Astrocyte of the spinal cord (primary cell): Measurements from ENCODE around the gene C1QL2.

Source experiments
- DNase-seq: peaks from one replicate; pipeline ENCODE4 v3.0.0; 2011; ENCODE audit warnings: low read depth, low spot score
- H3K4me3 ChIP-seq: 2 replicates; pipeline ENCODE4 v1.5.1; 2011; ENCODE audit warnings: low read depth, mild to moderate bottlenecking, low read length, moderate library complexity
- in situ Hi-C: cut with HindIII; loops from 2 replicates; pipeline ENCODE4 v1.10.0; 2017; ENCODE audit warnings: low sequenced_read_pairs
- TF ChIP-seq, protein P1 (sequence below): IDR thresholded peaks from 2 replicates; pipeline ENCODE4 v1.5.1; 2012; ENCODE audit warnings: low read depth, mild to moderate bottlenecking, low read length, inconsistent platforms

C1QL2 gene

DNA sequence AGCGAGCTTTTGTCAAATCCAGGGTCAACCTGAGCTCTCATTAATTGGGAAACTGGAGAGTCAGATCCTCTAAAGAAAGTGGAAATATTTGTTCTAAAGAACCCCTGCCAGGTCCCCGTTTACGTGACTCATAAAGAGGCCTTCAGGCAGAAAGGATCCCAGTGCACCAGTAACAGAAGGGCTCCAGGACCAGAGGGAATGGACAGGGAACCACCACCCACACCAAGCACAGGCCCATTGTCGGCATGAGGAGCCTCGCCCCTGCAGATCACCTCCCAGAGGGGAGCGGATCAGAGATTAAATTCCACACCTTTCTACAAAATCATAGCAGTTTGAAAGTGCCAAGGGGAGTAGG, 16.4 kb upstream of the C1QL2 start:
- H3K4me3 ChIP-seq: no peak overlapping the region
- in situ Hi-C loops: no loop called here
- no peak for DNase-seq
- TF ChIP-seq, protein P1, sequence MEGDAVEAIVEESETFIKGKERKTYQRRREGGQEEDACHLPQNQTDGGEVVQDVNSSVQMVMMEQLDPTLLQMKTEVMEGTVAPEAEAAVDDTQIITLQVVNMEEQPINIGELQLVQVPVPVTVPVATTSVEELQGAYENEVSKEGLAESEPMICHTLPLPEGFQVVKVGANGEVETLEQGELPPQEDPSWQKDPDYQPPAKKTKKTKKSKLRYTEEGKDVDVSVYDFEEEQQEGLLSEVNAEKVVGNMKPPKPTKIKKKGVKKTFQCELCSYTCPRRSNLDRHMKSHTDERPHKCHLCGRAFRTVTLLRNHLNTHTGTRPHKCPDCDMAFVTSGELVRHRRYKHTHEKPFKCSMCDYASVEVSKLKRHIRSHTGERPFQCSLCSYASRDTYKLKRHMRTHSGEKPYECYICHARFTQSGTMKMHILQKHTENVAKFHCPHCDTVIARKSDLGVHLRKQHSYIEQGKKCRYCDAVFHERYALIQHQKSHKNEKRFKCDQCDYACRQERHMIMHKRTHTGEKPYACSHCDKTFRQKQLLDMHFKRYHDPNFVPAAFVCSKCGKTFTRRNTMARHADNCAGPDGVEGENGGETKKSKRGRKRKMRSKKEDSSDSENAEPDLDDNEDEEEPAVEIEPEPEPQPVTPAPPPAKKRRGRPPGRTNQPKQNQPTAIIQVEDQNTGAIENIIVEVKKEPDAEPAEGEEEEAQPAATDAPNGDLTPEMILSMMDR: no peak

DNA sequence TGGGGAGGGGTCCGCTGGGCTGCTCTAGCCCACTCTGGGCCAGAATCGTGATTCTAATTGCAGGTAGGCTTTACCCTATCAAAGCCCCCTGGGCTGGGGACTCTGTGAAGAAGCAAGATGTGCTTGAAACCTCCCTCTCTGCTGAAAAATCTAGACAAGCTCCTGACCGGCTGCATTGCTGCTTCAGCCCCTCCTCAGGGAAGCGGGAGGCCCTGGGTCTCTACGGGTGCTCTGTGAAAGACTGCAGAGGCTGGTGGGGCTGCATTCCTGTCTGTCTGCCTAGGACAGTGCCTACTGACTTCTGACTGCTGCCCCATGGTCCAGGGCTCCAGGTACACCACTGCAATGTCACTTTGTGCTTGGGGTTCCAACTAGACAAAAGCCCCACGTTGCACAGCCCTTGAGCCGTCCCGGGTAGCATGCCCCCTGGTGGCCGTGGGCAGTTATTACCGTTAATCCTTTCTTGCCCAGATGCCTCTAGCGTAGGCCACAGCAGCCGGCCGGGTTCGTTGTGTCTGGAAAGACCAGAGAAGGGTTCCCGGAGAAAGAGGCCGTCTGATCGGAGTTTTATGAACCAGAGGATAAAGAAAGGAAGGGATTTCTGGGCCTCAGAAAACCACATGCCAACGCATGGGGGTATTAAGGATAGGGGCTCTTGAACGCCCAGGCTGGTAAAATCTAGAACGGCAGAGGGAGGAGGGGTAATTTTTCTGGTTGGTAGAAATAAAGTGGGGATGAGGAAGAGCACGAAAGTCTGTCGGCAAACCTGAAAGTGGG, 15.9 kb upstream of the C1QL2 start:
- DNase-seq: no peak
- no peak overlapping the region for H3K4me3 ChIP-seq
- in situ Hi-C loops: no loop called here
- TF ChIP-seq, protein P1: peak; percentile 78

DNA sequence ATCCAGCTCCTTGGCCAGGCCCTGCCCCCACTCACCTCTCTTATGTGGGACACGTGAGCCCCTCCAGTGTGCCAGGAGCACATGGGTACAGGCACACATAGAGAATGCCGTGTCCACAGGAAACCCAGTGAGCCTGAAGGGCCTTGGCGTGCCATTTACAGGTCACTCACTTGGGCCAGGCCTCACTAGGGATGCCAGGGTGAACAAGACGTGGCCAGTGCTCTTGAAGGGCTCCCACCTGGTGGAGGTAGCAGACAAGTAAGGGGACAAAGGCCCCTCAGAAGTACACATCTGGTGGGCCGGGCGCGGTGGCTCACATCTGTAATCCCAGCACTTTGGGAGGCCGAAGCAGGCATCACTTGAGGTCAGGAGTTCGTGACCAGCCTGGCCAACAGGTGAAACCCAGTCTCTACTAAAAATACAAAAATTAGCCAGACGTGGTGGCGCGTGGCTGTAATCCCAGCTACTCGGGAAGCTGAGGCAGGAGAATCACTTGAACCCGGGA, 15.1 kb upstream of the C1QL2 start:
- TF ChIP-seq, protein P1: no peak
- DNase-seq: no peak
- H3K4me3 ChIP-seq: no peak overlapping the region
- in situ Hi-C loops: no loop called here

DNA sequence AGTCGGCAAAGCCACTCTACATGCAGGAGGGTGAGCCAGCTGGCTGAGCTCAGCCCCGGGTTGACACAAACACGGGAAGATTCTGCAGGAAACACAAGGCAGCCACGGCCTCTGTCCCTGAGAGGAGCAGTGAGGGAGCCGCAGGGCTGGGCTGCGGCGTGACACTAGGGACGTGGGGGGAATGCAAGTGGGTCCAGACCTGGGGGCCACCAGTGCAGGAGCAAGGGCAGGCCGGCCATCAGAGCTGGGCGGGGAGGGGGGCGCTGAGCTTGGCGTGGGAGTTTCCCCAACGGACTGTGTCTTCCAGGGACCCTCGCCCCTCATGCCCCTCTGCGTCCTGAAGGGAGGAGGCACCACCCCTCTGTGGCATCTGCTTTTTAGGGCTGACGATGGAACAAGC, 12.0 kb upstream of the C1QL2 start:
- H3K4me3 ChIP-seq: no peak overlapping the region
- in situ Hi-C loops: no loop called here
- TF ChIP-seq, protein P1: no peak
- DNase-seq: no peak

DNA sequence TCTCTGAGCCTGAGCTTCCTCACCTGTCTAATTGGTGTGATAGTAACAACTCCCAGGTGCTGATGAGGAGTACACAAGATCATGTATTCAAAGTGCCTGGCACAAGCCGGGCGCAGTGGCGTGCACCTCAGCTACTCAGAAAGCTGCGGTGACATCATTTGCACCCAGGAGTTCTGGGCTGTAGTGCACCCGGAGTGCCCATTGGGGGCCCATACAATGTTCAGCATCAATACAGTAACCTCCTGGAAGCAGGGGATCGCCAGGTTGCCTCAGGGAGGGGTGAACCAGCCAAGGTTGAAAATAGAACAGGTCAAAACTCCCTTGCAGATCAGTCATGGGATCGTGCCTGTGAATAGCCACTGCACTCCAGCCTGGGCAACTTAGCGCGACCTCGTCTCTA, 11.2 kb upstream of the C1QL2 start:
- DNase-seq: no peak
- H3K4me3 ChIP-seq: no peak overlapping the region
- in situ Hi-C loops: no loop called here
- TF ChIP-seq, protein P1: no peak

DNA sequence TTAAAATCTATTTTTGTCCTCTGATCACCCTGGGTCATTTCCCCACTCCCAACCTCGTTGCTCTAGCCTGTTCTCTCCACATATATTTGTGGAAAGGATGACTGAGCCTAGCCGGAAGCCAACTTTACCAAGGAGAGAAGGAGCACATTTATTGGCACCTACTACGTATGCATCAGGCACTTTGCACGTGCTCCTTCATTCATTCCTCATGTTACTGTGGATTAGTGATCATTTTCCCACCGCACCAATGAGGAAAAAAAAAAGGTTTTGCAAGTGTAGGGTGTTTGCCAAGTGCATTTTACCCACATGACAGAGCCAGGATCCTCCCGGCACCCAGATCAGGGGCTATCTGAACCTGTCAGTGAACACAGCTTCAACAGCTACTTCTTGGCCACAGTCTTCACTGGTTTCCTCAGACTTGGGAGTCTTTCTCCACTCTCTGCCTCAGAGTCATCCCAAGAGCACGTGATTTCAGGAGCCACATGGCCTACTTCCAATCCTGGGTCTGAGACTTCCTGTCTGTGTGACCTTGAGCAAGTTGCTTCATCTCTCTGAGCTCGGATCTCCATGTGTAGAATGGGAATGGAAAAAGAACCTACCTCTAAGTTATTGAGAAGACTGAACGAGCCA, 1.9 kb upstream of the C1QL2 start:
- TF ChIP-seq, protein P1: no peak
- in situ Hi-C loops: no loop called here
- H3K4me3 ChIP-seq: no peak overlapping the region
- DNase-seq: no peak
